ENCODE results near the gene UGDH. TPM values are rescaled to one million over a fixed set of nuclear protein-coding genes. Genes with fewer than 3 reads are reported as not detected.

UGDH gene
- polyA plus RNA-seq, 1 donor (not counting 4 experiments of a cell fraction or from before 2014, with no cell fraction given) = 39.4 TPM

DNA sequence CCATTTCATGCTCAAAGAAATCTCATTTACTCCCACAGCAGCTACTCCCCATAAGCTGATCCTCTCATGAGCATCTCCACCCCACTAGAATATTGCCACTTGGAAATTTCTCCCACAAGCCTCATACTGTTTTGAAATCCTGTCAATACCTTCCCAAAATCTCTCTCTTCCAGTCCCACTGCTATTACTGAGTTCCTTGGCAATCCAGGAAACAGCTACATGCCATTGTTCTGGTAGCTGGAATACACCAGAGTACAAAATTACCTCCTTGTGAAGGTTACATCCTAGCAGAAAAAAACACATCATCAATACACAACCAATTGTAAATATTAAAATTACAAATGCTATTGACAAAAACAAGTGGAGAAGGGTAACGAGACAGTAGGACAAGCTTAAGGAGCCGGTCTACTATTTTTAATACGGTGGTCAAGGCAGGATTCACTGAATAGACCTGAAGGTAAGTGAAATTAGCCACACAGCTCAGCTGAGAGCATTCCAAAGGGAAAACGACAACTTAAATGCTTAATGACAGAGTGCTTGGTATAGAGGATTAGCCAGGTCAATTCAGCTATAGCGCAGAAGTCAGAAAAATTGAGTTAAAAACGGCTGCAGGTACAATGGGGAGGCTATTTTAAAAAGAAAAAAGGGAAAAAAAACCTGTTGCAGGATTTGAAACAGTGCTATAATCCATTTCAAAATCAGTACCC, 74.9 kb downstream of the UGDH start:
- Histone ChIP-seq H3K4me1 (ENCODE audit: control insufficient read depth, extremely low read depth, insufficient read depth, low read length) (peaks cover 21% of the 10 kb centered on the region), H3K9me1 (ENCODE audit: control insufficient read depth, extremely low read depth, insufficient read depth, low read length) (no peaks in the 10 kb centered on the region), H3K9ac (ENCODE audit: control insufficient read depth, extremely low read depth, insufficient read depth, low read length) (no peak overlapping the region), H3K4me2 (ENCODE audit: control insufficient read depth, extremely low read depth, insufficient read depth, low read depth, low read length) (no peak overlapping the region), H4K20me1 (ENCODE audit: control insufficient read depth, extremely low read depth, insufficient read depth, low read length) (peaks cover 35% of the 10 kb centered on the region), H3K27me3 (ENCODE audit: control insufficient read depth, extremely low read depth, insufficient read depth, low read length) (no peaks in the 10 kb centered on the region), H3K27ac (ENCODE audit: control insufficient read depth, insufficient read depth, low read length) (no peak overlapping the region), H2AFZ (ENCODE audit: control insufficient read depth, low read length) (no peak overlapping the region), H3K36me3 (ENCODE audit: control insufficient read depth in 2 of 2, extremely low read depth in 1 of 2, insufficient read depth in 2 of 2, low read length in 2 of 2) (peaks cover 32 to 65% of the 10 kb centered on the region in 2 experiments), H3K9me3 (ENCODE audit: control insufficient read depth, low read depth, low read length) (no peaks in the 10 kb centered on the region), H3K79me2 (ENCODE audit: control insufficient read depth, insufficient read depth, low read length) (peaks cover 24% of the 10 kb centered on the region), H3K4me3 (ENCODE audit: control insufficient read depth in 2 of 3, extremely low read depth in 1 of 3, insufficient read depth in 2 of 3, low read depth in 1 of 3, low read length in 3 of 3) (no peak overlapping the region)
- TF ChIP-seq, protein P1, sequence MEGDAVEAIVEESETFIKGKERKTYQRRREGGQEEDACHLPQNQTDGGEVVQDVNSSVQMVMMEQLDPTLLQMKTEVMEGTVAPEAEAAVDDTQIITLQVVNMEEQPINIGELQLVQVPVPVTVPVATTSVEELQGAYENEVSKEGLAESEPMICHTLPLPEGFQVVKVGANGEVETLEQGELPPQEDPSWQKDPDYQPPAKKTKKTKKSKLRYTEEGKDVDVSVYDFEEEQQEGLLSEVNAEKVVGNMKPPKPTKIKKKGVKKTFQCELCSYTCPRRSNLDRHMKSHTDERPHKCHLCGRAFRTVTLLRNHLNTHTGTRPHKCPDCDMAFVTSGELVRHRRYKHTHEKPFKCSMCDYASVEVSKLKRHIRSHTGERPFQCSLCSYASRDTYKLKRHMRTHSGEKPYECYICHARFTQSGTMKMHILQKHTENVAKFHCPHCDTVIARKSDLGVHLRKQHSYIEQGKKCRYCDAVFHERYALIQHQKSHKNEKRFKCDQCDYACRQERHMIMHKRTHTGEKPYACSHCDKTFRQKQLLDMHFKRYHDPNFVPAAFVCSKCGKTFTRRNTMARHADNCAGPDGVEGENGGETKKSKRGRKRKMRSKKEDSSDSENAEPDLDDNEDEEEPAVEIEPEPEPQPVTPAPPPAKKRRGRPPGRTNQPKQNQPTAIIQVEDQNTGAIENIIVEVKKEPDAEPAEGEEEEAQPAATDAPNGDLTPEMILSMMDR (optimal IDR thresholded peaks at IDR 0.05 in 1 of 3, IDR thresholded peaks at IDR 0.05 in 1 of 3, conservative IDR thresholded peaks at IDR 0.05 in 1 of 3; ENCODE audit: extremely low read depth in 1 of 3, insufficient read depth in 2 of 3, low read length in 3 of 3) = no peak
- TF ChIP-seq EZH2 (IDR thresholded peaks at IDR 0.05; ENCODE audit: low read length) = no peak
- dilution Hi-C loops (cut with MboI; ENCODE audit: extremely low pct_ligation_motif_present, low sequenced_read_pairs) = no loop called here
- FAIRE-seq (no peak), DNase-seq (ENCODE audit: low read depth, low spot score) (no peak)

DNA sequence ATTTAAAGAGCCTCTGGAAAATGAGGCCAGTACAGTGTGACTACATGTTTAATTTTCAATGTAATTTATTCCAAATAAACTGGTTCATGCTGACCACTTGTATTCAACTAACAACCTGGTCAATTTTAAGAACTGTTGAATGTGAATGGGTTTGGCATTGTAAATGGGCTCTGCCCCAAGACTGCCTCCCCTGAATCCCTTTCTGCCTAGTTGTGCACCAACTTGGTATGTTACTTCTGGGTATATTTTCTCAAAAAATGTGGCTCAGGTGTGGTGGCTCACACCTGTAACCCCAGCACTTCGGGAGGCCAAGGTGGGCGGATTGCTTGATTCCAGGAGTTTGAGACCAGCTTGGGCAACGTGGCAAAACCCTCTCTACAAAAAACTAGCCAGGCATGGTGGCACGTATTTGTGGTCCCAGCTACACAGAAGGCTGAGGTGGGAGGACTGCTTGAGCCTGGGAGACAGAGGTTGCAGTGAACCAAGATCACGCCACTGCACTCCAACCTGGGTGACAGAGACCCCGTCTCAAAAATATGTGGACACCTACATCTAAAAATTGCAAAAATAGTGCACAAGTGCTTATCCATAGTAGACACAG, 75.7 kb downstream of the UGDH start:
- H3K27ac ChIP-seq (ENCODE audit: control insufficient read depth, insufficient read depth, low read length) = no peak overlapping the region
- no peak overlapping the region for H2AFZ ChIP-seq (ENCODE audit: control insufficient read depth, low read length)
- H3K9ac ChIP-seq (ENCODE audit: control insufficient read depth, extremely low read depth, insufficient read depth, low read length) = no peak overlapping the region
- TF ChIP-seq, protein P1 (optimal IDR thresholded peaks at IDR 0.05 in 1 of 3, IDR thresholded peaks at IDR 0.05 in 1 of 3, conservative IDR thresholded peaks at IDR 0.05 in 1 of 3; ENCODE audit: extremely low read depth in 1 of 3, insufficient read depth in 2 of 3, low read length in 3 of 3) = no peak
- no peak for TF ChIP-seq EZH2 (IDR thresholded peaks at IDR 0.05; ENCODE audit: low read length)
- FAIRE-seq (no peak), DNase-seq (ENCODE audit: low read depth, low spot score) (no peak)
- peaks cover 17% of the 10 kb centered on the region for H3K79me2 ChIP-seq (ENCODE audit: control insufficient read depth, insufficient read depth, low read length)
- no peaks in the 10 kb centered on the region for H3K27me3 ChIP-seq (ENCODE audit: control insufficient read depth, extremely low read depth, insufficient read depth, low read length)
- H4K20me1 ChIP-seq (ENCODE audit: control insufficient read depth, extremely low read depth, insufficient read depth, low read length) = peaks cover 29% of the 10 kb centered on the region
- H3K4me2 ChIP-seq (ENCODE audit: control insufficient read depth, extremely low read depth, insufficient read depth, low read depth, low read length) = no peak overlapping the region
- H3K4me3 ChIP-seq (ENCODE audit: control insufficient read depth in 2 of 3, extremely low read depth in 1 of 3, insufficient read depth in 2 of 3, low read depth in 1 of 3, low read length in 3 of 3) = no peak overlapping the region
- peaks cover 16% of the 10 kb centered on the region for H3K4me1 ChIP-seq (ENCODE audit: control insufficient read depth, extremely low read depth, insufficient read depth, low read length)
- dilution Hi-C loops (cut with MboI; ENCODE audit: extremely low pct_ligation_motif_present, low sequenced_read_pairs) = no loop called here
- H3K36me3 ChIP-seq (ENCODE audit: control insufficient read depth in 2 of 2, extremely low read depth in 1 of 2, insufficient read depth in 2 of 2, low read length in 2 of 2) = peaks cover 28 to 57% of the 10 kb centered on the region in 2 experiments
- no peaks in the 10 kb centered on the region for H3K9me3 ChIP-seq (ENCODE audit: control insufficient read depth, low read depth, low read length)
- H3K9me1 ChIP-seq (ENCODE audit: control insufficient read depth, extremely low read depth, insufficient read depth, low read length) = no peaks in the 10 kb centered on the region
